ENCODE data around the gene TCF4. TPM values are rescaled to one million over a fixed set of nuclear protein-coding genes. Genes with fewer than 3 reads are reported as not detected.

Gene TCF4
- total RNA-seq, 6 experiments from 2014 or later = 50.4 to 71.1 (median 59.0) TPM

- H3K36me3 Mint-ChIP-seq (ENCODE audit: low read depth) = no peaks in the 10 kb centered on the region
- no peak overlapping the region for H3K4me3 Mint-ChIP-seq
- peaks cover 14% of the 10 kb centered on the region for H3K4me1 Mint-ChIP-seq (ENCODE audit: low read depth)
- H3K27ac Mint-ChIP-seq = no peak overlapping the region
- H3K9me3 Mint-ChIP-seq = no peaks in the 10 kb centered on the region
- no peaks in the 10 kb centered on the region for H3K27me3 Mint-ChIP-seq (ENCODE audit: insufficient read depth)
- no peak for DNase-seq
- no peak for TF ChIP-seq CTCF (IDR thresholded peaks at IDR 0.05)
Observed at GRCh38 chr18:55629133-55629532, 41.1 kb upstream of the TCF4 start.

- Mint-ChIP-seq H3K9me3 (no peaks in the 10 kb centered on the region), H3K27ac (no peak overlapping the region), H3K4me1 (ENCODE audit: low read depth) (peaks cover 6% of the 10 kb centered on the region), H3K4me3 (no peak overlapping the region), H3K36me3 (ENCODE audit: low read depth) (no peaks in the 10 kb centered on the region), H3K27me3 (ENCODE audit: insufficient read depth) (no peaks in the 10 kb centered on the region)
- no peak for DNase-seq
- TF ChIP-seq CTCF (IDR thresholded peaks at IDR 0.05) = no peak
Observed at GRCh38 chr18:55627007-55627406, 39.0 kb upstream of the TCF4 start.

- H3K36me3 Mint-ChIP-seq (ENCODE audit: low read depth) = no peaks in the 10 kb centered on the region
- H3K27ac Mint-ChIP-seq = no peak overlapping the region
- H3K27me3 Mint-ChIP-seq (ENCODE audit: insufficient read depth) = no peaks in the 10 kb centered on the region
- H3K4me1 Mint-ChIP-seq (ENCODE audit: low read depth) = peaks cover 6% of the 10 kb centered on the region
- DNase-seq = no peak
- no peak overlapping the region for H3K4me3 Mint-ChIP-seq
- TF ChIP-seq CTCF (IDR thresholded peaks at IDR 0.05) = no peak
- no peaks in the 10 kb centered on the region for H3K9me3 Mint-ChIP-seq
Observed at GRCh38 chr18:55625901-55626300, 37.9 kb upstream of the TCF4 start.

GRCh38 chr18:55623626-55624025, 35.6 kb upstream of the TCF4 start:
- Mint-ChIP-seq H3K4me3 (no peak overlapping the region), H3K4me1 (ENCODE audit: low read depth) (peaks cover 6% of the 10 kb centered on the region), H3K27me3 (ENCODE audit: insufficient read depth) (no peaks in the 10 kb centered on the region), H3K36me3 (ENCODE audit: low read depth) (no peaks in the 10 kb centered on the region), H3K9me3 (no peaks in the 10 kb centered on the region; the same call in 1 of the 2 replicates), H3K27ac (no peak overlapping the region)
- DNase-seq = no peak
- TF ChIP-seq CTCF (IDR thresholded peaks at IDR 0.05) = no peak

GRCh38 chr18:55610506-55610905, 22.5 kb upstream of the TCF4 start:
- TF ChIP-seq CTCF (IDR thresholded peaks at IDR 0.05) = no peak
- no peak overlapping the region for H3K27ac Mint-ChIP-seq
- H3K4me1 Mint-ChIP-seq (ENCODE audit: low read depth) = no peaks in the 10 kb centered on the region
- H3K27me3 Mint-ChIP-seq (ENCODE audit: insufficient read depth) = peaks cover 2% of the 10 kb centered on the region; the same call in 1 of the 2 replicates
- no peak for DNase-seq
- no peaks in the 10 kb centered on the region for H3K9me3 Mint-ChIP-seq
- peaks cover 3% of the 10 kb centered on the region; the same call in 1 of the 2 replicates for H3K36me3 Mint-ChIP-seq (ENCODE audit: low read depth)
- H3K4me3 Mint-ChIP-seq = no peak overlapping the region

Data from HFFc6 (cell line).